A549 (cell line): Measurements from ENCODE around the gene KCP. TPM values are rescaled to one million over a fixed set of nuclear protein-coding genes. Genes with fewer than 3 reads are reported as not detected.

Experiments used
- ATAC-seq, 2 experiments: fragments of 200-7000 bp in 1 of 2; fragments of >200 bp in 1 of 2; cut with Nextera tagmentation in 1 of 2; cut with Tn5 transposase in 1 of 2; 3 replicates each; pipeline versions ENCODE4 v1.8.0 to v1.9.1; 2018 to 2020; ENCODE audit warnings: mild to moderate bottlenecking in 1 of 2, moderate library complexity in 1 of 2
- CTCF ChIA-PET: fragments of 300-600 bp; sonication (Branson Sonifier 250); formaldehyde crosslinking; extraction: SDS; loops from one replicate; lab custom pipeline; 2021; ENCODE audit warnings: antibody characterized with exemption, inconsistent platforms; lab: Yijun Ruan, JAX
- POLR2A ChIA-PET: fragments of 350-600 bp; formaldehyde crosslinking; extraction: SDS; loops from one replicate; lab custom pipeline; 2021; ENCODE audit warnings: antibody characterized with exemption, inconsistent platforms; lab: Yijun Ruan, JAX
- DNase-seq, 2 experiments: peaks; one replicate each; pipeline versions ENCODE4 v3.0.0 to v3.0.0-alpha.2; 2011 to 2016; ENCODE audit warnings: low read depth in 1 of 2, low spot score in 1 of 2
- FAIRE-seq: peaks from 2 replicates; lab custom pipeline; 2011; peaks lifted over from hg19 to GRCh38; lab: Jason Lieb, UNC
- H3K27ac ChIP-seq, 2 experiments: fragments of >200 bp; sonication (Bioruptor Twin); formaldehyde crosslinking; 3 replicates each; pipeline ENCODE4 v1.5.1; 2016 to 2017
- H3K4me1 ChIP-seq: fragments of >200 bp; sonication (Bioruptor Twin); formaldehyde crosslinking; 3 replicates; pipeline ENCODE4 v1.6.1; 2016
- H3K4me2 ChIP-seq: fragments of >200 bp; sonication (Bioruptor Twin); formaldehyde crosslinking; 3 replicates; pipeline ENCODE4 v1.6.1; 2016
- H3K4me3 ChIP-seq: fragments of >200 bp; sonication (Bioruptor Twin); formaldehyde crosslinking; 3 replicates; pipeline ENCODE4 v1.5.1; 2016
- H3K9me3 ChIP-seq: fragments of >200 bp; sonication (Bioruptor Twin); formaldehyde crosslinking; 3 replicates; pipeline ENCODE4 v1.6.1; 2016
- CBX8 ChIP-seq: fragments of 200-600 bp; sonication (generic); IDR thresholded peaks from 2 replicates; pipeline ENCODE4 v1.6.1; 2016
- CHD4 ChIP-seq: fragments of 200-600 bp; sonication (generic); IDR thresholded peaks from 2 replicates; pipeline ENCODE4 v1.6.1; 2016; ENCODE audit warnings: antibody characterized with exemption, mild to moderate bottlenecking, borderline replicate concordance
- EHF ChIP-seq: fragments of 250-450 bp; sonication (Bioruptor Pico); IDR thresholded peaks from 2 replicates; pipeline ENCODE4 v1.5.0; 2020; ENCODE audit warnings: mild to moderate bottlenecking
- EHMT2 ChIP-seq: fragments of 200-600 bp; sonication (generic); IDR thresholded peaks from 2 replicates; pipeline ENCODE4 v1.6.1; 2016; ENCODE audit warnings: antibody characterized with exemption, low read depth, mild to moderate bottlenecking, moderate library complexity
- FOXS1 ChIP-seq: fragments of 250-450 bp; sonication (Bioruptor Pico); IDR thresholded peaks from 2 replicates; pipeline ENCODE4 v1.5.0; 2020; ENCODE audit warnings: mild to moderate bottlenecking, moderate library complexity
- JUNB ChIP-seq: fragments of >200 bp; sonication (Bioruptor Twin); formaldehyde crosslinking; IDR thresholded peaks from 2 replicates; pipeline ENCODE4 v1.6.1; 2016
- KDM1A ChIP-seq: fragments of 200-600 bp; sonication (generic); IDR thresholded peaks from 2 replicates; pipeline ENCODE4 v1.6.1; 2016; ENCODE audit warnings: low read depth, mild to moderate bottlenecking
- KDM5A ChIP-seq: fragments of 200-600 bp; sonication (generic); IDR thresholded peaks from 2 replicates; pipeline ENCODE4 v1.6.1; 2016; ENCODE audit warnings: antibody characterized with exemption, mild to moderate bottlenecking
- MAZ ChIP-seq: fragments of 150-350 bp; IDR thresholded peaks from 2 replicates; pipeline ENCODE4 v1.6.1; 2014; ENCODE audit warnings: antibody characterized with exemption, low read depth, low read length, borderline replicate concordance
- PHF8 ChIP-seq: fragments of 200-600 bp; sonication (generic); IDR thresholded peaks from 2 replicates; pipeline ENCODE4 v1.6.1; 2016; ENCODE audit warnings: low read depth, mild to moderate bottlenecking, antibody characterized with exemption, moderate library complexity, borderline replicate concordance
- POLR2A ChIP-seq: IDR thresholded peaks from 2 replicates; pipeline ENCODE4 v1.6.1; 2012; ENCODE audit warnings: mild to moderate bottlenecking, low read length
- POLR2AphosphoS2 ChIP-seq: conservative IDR thresholded peaks from 2 replicates; pipeline ENCODE4 v1.6.1; 2012; ENCODE audit warnings: low read length, improper control_type of control experiment, inconsistent platforms
- RAD21 ChIP-seq, 2 experiments: fragments of >200 bp in 1 of 2; sonication (Bioruptor Twin) in 1 of 2; formaldehyde crosslinking in 1 of 2; IDR thresholded peaks in 1 of 2; conservative IDR thresholded peaks in 1 of 2; 2 replicates in 1 of 2; 3 replicates in 1 of 2; pipeline ENCODE4 v1.6.1; 2012 to 2018; ENCODE audit warnings: inconsistent platforms in 1 of 2
- RCOR1 ChIP-seq: fragments of 150-350 bp; IDR thresholded peaks from 2 replicates; pipeline ENCODE4 v1.6.1; 2014; ENCODE audit warnings: antibody characterized with exemption, low read length, low read depth
- RFX5 ChIP-seq: fragments of 450-650 bp; IDR thresholded peaks from 2 replicates; pipeline ENCODE4 v1.7.1; 2014; ENCODE audit warnings: antibody characterized with exemption, mild to moderate bottlenecking, moderate library complexity
- SMC3 ChIP-seq: fragments of >200 bp; sonication (Bioruptor Twin); formaldehyde crosslinking; IDR thresholded peaks from 3 replicates; pipeline ENCODE4 v1.6.1; 2018; ENCODE audit warnings: inconsistent platforms
- SREBF2 ChIP-seq: fragments of 450-650 bp; IDR thresholded peaks from 2 replicates; pipeline ENCODE4 v1.6.1; 2014; ENCODE audit warnings: mild to moderate bottlenecking, moderate library complexity
- ZFP36 ChIP-seq: fragments of 450-650 bp; IDR thresholded peaks from 2 replicates; pipeline ENCODE4 v1.6.1; 2014; ENCODE audit warnings: borderline replicate concordance; ENCODE audit not compliant: partially characterized antibody
- ZSCAN20 ChIP-seq: fragments of 250-450 bp; sonication (Bioruptor Pico); IDR thresholded peaks from 2 replicates; pipeline ENCODE4 v1.8.0; 2022; ENCODE audit warnings: mild to moderate bottlenecking, moderate library complexity
- WGBS: methylation state at CpG from one replicate; pipeline ENCODE4 v1.1.6; 2017; ENCODE audit errors: missing lambda C conversion rate; 5-methylcytosine and 5-hydroxymethylcytosine counted together
- polyA plus RNA-seq, 4 experiments: library from polyadenylated mRNA; depleted of rRNA in 3 of 4; stranded (reverse); fragments of >200 nt; fragmentation: RNase III in 1 of 4; extraction: RNeasy Plus Mini Kit Qiagen cat#74134 plus additional on column Dnase treatment in 1 of 4; gene quantifications; 2 replicates in 3 of 4; 3 replicates in 1 of 4; pipeline ENCODE4 v1.2.3, GENCODE V29; 2011 to 2017
- TF ChIP-seq, protein P1 (sequence below): fragments of >200 bp; sonication (Bioruptor Twin); formaldehyde crosslinking; IDR thresholded peaks from 3 replicates; pipeline ENCODE4 v1.5.1; 2016
- TF ChIP-seq, protein P2 (sequence below): fragments of 150-350 bp; IDR thresholded peaks from 2 replicates; pipeline ENCODE4 v1.6.1; 2014; ENCODE audit warnings: low read depth, mild to moderate bottlenecking, low read length
- TF ChIP-seq, protein P3 (sequence below): IDR thresholded peaks from 2 replicates; pipeline ENCODE4 v1.6.1; 2012; ENCODE audit warnings: low read depth, borderline replicate concordance
- TF ChIP-seq, protein P4 (sequence below): fragments of >200 bp; sonication (Bioruptor Twin); formaldehyde crosslinking; IDR thresholded peaks from 3 replicates; pipeline ENCODE4 v1.6.1; 2016
- TF ChIP-seq, protein P5 (sequence below): fragments of >200 bp; sonication (Bioruptor Twin); formaldehyde crosslinking; IDR thresholded peaks from 2 replicates; pipeline ENCODE4 v1.6.1; 2016
- TF ChIP-seq, protein P6 (sequence below): fragments of 200-600 bp; sonication (generic); IDR thresholded peaks from 2 replicates; pipeline ENCODE4 v1.6.1; 2016; ENCODE audit warnings: antibody characterized with exemption, mild to moderate bottlenecking, moderate library complexity

KCP gene
- polyA plus RNA-seq, 2 of the 4 experiments (the other 2 are of a cell fraction) = 0.14 TPM; not detected in 1

DNA sequence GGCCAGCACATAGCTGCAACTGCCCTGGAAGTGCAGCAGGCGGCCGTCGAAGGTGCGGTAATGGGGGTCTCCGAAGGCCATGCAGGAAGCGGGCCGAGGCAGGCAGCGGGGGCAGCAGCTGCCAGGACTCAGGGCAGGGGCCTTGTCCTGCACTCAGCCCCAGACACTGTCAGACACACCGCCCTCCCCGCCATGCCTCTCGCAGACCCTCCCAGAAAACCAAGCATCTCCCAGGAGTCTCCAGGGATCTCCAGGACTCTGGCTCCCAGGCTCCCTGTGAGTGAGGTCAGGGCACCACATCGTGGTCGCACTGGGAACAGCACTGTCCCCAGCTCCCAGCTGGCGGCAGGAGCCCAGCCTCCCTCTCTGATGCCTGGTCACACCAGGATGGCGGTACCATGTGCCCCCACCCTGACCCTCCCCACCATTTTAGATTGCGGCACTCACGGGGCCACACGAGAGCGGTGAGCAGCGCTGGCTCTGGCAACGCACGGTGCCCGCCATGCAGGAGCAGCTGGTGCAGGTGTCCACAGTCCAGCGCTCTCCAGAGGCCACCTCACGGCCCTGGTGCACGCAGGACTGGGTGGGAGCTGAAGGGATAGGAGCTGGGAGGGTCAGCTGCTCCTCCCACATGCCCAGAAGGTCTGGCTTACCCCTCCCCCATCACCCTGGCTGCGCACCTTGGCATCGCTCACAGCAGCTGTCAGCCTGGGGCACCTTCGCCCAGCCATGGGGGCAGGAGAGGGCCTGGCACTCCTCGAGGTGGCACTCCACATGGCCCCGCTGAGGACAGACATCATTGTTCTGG lies 30.4 kb downstream of the KCP start:
- H3K9me3 ChIP-seq = no peaks in the 10 kb centered on the region
- H3K4me2 ChIP-seq = 0 out of 3 replicates have a peak overlapping the region, but pooled peaks have one; percentile 2
- ChIA-PET POLR2A (interaction anchor here (0.7 kb wide), 1 partner anchor 248 kb away, joined by 11 read pairs; no protein-coding TSS in a partner anchor), CTCF (interaction anchor here (0.6 to 9.4 kb wide), 41 partner anchors 12 to 533 kb away, joined by 3 to 225 read pairs (median 4); partner anchors contain the start of genes ATP6V1F and CCDC136)
- ATAC-seq (peak; percentile 82 to 91), FAIRE-seq (no peak), DNase-seq (peak; percentile 68 to 96)
- no peak for TF ChIP-seq JUNB
- no peak for TF ChIP-seq RCOR1
- peak; percentile 71 for TF ChIP-seq SMC3
- no peak for TF ChIP-seq EHF (CRISPR knock-in tag)
- no peak for TF ChIP-seq KDM1A
- TF ChIP-seq PHF8 = no peak
- TF ChIP-seq, protein P1, sequence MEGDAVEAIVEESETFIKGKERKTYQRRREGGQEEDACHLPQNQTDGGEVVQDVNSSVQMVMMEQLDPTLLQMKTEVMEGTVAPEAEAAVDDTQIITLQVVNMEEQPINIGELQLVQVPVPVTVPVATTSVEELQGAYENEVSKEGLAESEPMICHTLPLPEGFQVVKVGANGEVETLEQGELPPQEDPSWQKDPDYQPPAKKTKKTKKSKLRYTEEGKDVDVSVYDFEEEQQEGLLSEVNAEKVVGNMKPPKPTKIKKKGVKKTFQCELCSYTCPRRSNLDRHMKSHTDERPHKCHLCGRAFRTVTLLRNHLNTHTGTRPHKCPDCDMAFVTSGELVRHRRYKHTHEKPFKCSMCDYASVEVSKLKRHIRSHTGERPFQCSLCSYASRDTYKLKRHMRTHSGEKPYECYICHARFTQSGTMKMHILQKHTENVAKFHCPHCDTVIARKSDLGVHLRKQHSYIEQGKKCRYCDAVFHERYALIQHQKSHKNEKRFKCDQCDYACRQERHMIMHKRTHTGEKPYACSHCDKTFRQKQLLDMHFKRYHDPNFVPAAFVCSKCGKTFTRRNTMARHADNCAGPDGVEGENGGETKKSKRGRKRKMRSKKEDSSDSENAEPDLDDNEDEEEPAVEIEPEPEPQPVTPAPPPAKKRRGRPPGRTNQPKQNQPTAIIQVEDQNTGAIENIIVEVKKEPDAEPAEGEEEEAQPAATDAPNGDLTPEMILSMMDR = peak; percentile 76
- TF ChIP-seq SREBF2 = no peak
- no peak for TF ChIP-seq EHMT2
- TF ChIP-seq, protein P2, sequence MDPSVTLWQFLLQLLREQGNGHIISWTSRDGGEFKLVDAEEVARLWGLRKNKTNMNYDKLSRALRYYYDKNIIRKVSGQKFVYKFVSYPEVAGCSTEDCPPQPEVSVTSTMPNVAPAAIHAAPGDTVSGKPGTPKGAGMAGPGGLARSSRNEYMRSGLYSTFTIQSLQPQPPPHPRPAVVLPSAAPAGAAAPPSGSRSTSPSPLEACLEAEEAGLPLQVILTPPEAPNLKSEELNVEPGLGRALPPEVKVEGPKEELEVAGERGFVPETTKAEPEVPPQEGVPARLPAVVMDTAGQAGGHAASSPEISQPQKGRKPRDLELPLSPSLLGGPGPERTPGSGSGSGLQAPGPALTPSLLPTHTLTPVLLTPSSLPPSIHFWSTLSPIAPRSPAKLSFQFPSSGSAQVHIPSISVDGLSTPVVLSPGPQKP = no peak
- peak; percentile 89 to 94 for TF ChIP-seq RAD21 (conservative IDR thresholded peaks at IDR 0.05 in 1 of 2, IDR thresholded peaks at IDR 0.05 in 1 of 2)
- TF ChIP-seq ZFP36 = no peak
- no peak for TF ChIP-seq FOXS1 (CRISPR knock-in tag)
- TF ChIP-seq, protein P3, sequence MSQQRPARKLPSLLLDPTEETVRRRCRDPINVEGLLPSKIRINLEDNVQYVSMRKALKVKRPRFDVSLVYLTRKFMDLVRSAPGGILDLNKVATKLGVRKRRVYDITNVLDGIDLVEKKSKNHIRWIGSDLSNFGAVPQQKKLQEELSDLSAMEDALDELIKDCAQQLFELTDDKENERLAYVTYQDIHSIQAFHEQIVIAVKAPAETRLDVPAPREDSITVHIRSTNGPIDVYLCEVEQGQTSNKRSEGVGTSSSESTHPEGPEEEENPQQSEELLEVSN = no peak
- no peak for TF ChIP-seq POLR2AphosphoS2
- no peak overlapping the region for H3K4me3 ChIP-seq
- 60% methylated on average over 17 of the region's 31 CpGs for WGBS
- H3K27ac ChIP-seq = no peak overlapping the region
- H3K4me1 ChIP-seq = no peaks in the 10 kb centered on the region

DNA sequence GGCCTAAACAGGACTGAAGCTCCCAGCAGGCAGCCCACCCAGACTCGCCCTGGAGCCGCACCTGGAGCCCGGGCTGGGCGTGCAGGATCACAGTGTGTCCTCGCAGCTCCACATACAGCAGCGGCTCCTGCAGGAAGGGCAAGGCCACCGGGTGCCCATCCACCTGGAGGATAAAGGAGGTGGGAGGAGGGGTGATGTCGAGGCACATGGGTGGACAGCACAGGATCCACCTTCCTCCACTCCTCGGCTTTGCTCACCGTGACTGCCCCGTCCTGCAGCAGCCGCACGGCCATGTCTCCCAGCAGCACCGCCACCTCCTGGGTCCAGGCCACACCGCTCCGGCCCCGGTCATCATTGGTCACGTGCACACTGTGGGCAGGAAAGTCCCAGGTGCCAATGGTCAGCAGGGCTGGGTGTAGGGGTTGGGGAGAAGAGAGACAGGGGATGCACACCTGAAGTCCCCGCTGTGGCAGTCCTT lies 31.0 kb downstream of the KCP start:
- H3K4me1 ChIP-seq = no peaks in the 10 kb centered on the region
- ChIA-PET POLR2A (no interaction called here), CTCF (interaction anchor here (0.8 to 9.4 kb wide), 25 partner anchors 12 to 532 kb away, joined by 3 to 225 read pairs (median 4); partner anchors contain the start of genes ATP6V1F and CCDC136)
- ATAC-seq (peak; percentile 1 to 3; a peak in 2 of 6 replicates), FAIRE-seq (no peak), DNase-seq (no peak)
- H3K27ac ChIP-seq = no peak overlapping the region
- WGBS = 64% methylated on average over 13 of the region's 19 CpGs
- H3K4me3 ChIP-seq = no peak overlapping the region
- TF ChIP-seq EHMT2 = no peak
- TF ChIP-seq CBX8 = no peak
- no peak for TF ChIP-seq POLR2A
- TF ChIP-seq, protein P4, sequence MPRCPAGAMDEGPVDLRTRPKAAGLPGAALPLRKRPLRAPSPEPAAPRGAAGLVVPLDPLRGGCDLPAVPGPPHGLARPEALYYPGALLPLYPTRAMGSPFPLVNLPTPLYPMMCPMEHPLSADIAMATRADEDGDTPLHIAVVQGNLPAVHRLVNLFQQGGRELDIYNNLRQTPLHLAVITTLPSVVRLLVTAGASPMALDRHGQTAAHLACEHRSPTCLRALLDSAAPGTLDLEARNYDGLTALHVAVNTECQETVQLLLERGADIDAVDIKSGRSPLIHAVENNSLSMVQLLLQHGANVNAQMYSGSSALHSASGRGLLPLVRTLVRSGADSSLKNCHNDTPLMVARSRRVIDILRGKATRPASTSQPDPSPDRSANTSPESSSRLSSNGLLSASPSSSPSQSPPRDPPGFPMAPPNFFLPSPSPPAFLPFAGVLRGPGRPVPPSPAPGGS = no peak
- TF ChIP-seq PHF8 = no peak
- TF ChIP-seq, protein P5, sequence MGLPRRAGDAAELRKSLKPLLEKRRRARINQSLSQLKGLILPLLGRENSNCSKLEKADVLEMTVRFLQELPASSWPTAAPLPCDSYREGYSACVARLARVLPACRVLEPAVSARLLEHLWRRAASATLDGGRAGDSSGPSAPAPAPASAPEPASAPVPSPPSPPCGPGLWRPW = no peak
- no peak for TF ChIP-seq CHD4
- TF ChIP-seq, protein P6, sequence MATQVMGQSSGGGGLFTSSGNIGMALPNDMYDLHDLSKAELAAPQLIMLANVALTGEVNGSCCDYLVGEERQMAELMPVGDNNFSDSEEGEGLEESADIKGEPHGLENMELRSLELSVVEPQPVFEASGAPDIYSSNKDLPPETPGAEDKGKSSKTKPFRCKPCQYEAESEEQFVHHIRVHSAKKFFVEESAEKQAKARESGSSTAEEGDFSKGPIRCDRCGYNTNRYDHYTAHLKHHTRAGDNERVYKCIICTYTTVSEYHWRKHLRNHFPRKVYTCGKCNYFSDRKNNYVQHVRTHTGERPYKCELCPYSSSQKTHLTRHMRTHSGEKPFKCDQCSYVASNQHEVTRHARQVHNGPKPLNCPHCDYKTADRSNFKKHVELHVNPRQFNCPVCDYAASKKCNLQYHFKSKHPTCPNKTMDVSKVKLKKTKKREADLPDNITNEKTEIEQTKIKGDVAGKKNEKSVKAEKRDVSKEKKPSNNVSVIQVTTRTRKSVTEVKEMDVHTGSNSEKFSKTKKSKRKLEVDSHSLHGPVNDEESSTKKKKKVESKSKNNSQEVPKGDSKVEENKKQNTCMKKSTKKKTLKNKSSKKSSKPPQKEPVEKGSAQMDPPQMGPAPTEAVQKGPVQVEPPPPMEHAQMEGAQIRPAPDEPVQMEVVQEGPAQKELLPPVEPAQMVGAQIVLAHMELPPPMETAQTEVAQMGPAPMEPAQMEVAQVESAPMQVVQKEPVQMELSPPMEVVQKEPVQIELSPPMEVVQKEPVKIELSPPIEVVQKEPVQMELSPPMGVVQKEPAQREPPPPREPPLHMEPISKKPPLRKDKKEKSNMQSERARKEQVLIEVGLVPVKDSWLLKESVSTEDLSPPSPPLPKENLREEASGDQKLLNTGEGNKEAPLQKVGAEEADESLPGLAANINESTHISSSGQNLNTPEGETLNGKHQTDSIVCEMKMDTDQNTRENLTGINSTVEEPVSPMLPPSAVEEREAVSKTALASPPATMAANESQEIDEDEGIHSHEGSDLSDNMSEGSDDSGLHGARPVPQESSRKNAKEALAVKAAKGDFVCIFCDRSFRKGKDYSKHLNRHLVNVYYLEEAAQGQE = no peak
- no peak for TF ChIP-seq ZSCAN20 (CRISPR knock-in tag)
- no peak for TF ChIP-seq KDM5A
- no peak for TF ChIP-seq RCOR1
- TF ChIP-seq MAZ = no peak
- TF ChIP-seq RFX5 = no peak
- no peak overlapping the region for H3K4me2 ChIP-seq
- no peaks in the 10 kb centered on the region for H3K9me3 ChIP-seq
